Measurements from ENCODE around the gene NFIA. TPM values are rescaled to one million over a fixed set of nuclear protein-coding genes. Genes with fewer than 3 reads are reported as not detected.
A peak's percentile ranks its signal among the peaks of the same experiment; 100 is the strongest.
"Not testable (repeated sequence)": the region's sequence is repeated elsewhere in the genome, so short reads cannot be mapped to it uniquely, and the experiment has no call there.

The NFIA gene
- total RNA-seq, 4 donors from 2014 or later = 27.9 to 79.9 (median 36.7) TPM

- TF ChIP-seq POLR2A (IDR thresholded peaks at IDR 0.05) = no peak
- TF ChIP-seq, protein P1, sequence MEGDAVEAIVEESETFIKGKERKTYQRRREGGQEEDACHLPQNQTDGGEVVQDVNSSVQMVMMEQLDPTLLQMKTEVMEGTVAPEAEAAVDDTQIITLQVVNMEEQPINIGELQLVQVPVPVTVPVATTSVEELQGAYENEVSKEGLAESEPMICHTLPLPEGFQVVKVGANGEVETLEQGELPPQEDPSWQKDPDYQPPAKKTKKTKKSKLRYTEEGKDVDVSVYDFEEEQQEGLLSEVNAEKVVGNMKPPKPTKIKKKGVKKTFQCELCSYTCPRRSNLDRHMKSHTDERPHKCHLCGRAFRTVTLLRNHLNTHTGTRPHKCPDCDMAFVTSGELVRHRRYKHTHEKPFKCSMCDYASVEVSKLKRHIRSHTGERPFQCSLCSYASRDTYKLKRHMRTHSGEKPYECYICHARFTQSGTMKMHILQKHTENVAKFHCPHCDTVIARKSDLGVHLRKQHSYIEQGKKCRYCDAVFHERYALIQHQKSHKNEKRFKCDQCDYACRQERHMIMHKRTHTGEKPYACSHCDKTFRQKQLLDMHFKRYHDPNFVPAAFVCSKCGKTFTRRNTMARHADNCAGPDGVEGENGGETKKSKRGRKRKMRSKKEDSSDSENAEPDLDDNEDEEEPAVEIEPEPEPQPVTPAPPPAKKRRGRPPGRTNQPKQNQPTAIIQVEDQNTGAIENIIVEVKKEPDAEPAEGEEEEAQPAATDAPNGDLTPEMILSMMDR (IDR thresholded peaks at IDR 0.05) = no peak
- H3K4me1 ChIP-seq = peaks cover 0 to 29% (median 0%) of the 10 kb centered on the region in 3 donors
- H3K9me3 ChIP-seq = no peaks in the 10 kb centered on the region
- H3K27ac ChIP-seq = peak overlapping the region; percentile 12 to 68 (median 43)
- 70 to 77% methylated on average over 6 to 7 of the region's 7 CpGs for WGBS, 2 donors
- no peak for DNase-seq
- peaks cover 0 to 6% (median 0%) of the 10 kb centered on the region in 3 donors for H3K36me3 ChIP-seq
- intact Hi-C loops (cut with DNase I) = no loop called here
- H3K27me3 ChIP-seq = no peaks in the 10 kb centered on the region
- H3K4me3 ChIP-seq = peak overlapping the region in 1 of 4 donors; percentile 7
These were observed 194.8 kb downstream of the NFIA start for GRCh38 chr1:61277121-61277690.

DNA sequence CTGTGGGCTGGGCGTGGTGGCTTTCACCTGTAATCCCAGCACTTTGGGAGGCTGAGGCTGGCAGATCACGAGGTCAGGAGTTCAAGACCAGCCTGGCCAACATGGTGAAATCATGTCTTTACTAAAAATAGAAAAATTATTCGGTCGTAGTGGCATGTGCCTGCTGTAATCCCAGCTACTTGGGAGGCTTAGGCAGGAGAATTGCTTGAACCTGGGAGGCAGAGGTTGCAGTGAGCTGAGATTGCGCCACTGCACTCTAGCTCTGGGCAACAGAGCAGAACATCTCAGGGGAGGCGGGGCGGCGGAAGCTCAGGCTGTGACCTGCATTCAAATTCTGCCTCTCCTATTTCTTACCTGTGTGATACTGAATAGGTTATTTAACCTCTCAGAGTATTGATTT, 196.1 kb downstream of the NFIA start:
- peak overlapping the region in 3 of 4 donors; percentile 12 to 73 (median 68) for H3K27ac ChIP-seq
- not testable (repeated sequence) for H3K9me3 ChIP-seq
- WGBS, 2 donors = 84 to 86% methylated on average over 8 of the region's 8 CpGs

GRCh38 chr1:61278966-61279365, 196.6 kb downstream of the NFIA start:
- no peak for DNase-seq
- peaks cover 0 to 20% (median 0%) of the 10 kb centered on the region in 3 donors for H3K4me1 ChIP-seq
- 47 to 79% methylated on average over 1 of the region's 1 CpG for WGBS, 2 donors
- no peaks in the 10 kb centered on the region for H3K27me3 ChIP-seq
- intact Hi-C loops (cut with DNase I) = no loop called here
- no peaks in the 10 kb centered on the region for H3K9me3 ChIP-seq
- peak overlapping the region in 3 of 4 donors; percentile 13 to 73 (median 68) for H3K27ac ChIP-seq
- peaks cover 0 to 6% (median 0%) of the 10 kb centered on the region in 3 donors for H3K36me3 ChIP-seq
- no peak for TF ChIP-seq POLR2A (IDR thresholded peaks at IDR 0.05)
- TF ChIP-seq, protein P1 (IDR thresholded peaks at IDR 0.05) = no peak
- no peak overlapping the region for H3K4me3 ChIP-seq

More for the DNA sequence above, 196.1 kb downstream of the NFIA start:
- intact Hi-C loops (cut with DNase I); H3K36me3 ChIP-seq; DNase-seq; H3K4me3 ChIP-seq; H3K27me3 ChIP-seq: not testable (repeated sequence)
- H3K4me1 ChIP-seq = peaks cover 0 to 21% (median 0%) of the 10 kb centered on the region in 3 donors

GRCh38 chr1:61279570-61279969, 197.2 kb downstream of the NFIA start:
- H3K36me3 ChIP-seq = peaks cover 0 to 6% (median 0%) of the 10 kb centered on the region in 3 donors
- peaks cover 0 to 24% (median 0%) of the 10 kb centered on the region in 3 donors for H3K4me1 ChIP-seq
- 61 to 80% methylated on average over 4 of the region's 4 CpGs for WGBS, 2 donors
- H3K27ac ChIP-seq = peak overlapping the region in 3 of 4 donors; percentile 13 to 68 (median 56)
- no peak for DNase-seq
- H3K4me3 ChIP-seq = no peak overlapping the region
- no peaks in the 10 kb centered on the region for H3K27me3 ChIP-seq
- intact Hi-C loops (cut with DNase I) = no loop called here
- no peaks in the 10 kb centered on the region for H3K9me3 ChIP-seq
- TF ChIP-seq, protein P1 (IDR thresholded peaks at IDR 0.05) = no peak
- no peak for TF ChIP-seq POLR2A (IDR thresholded peaks at IDR 0.05)

GRCh38 chr1:61280452-61280851, 198.1 kb downstream of the NFIA start:
- intact Hi-C loops (cut with DNase I) = no loop called here
- no peak for DNase-seq
- peaks cover 0 to 6% (median 0%) of the 10 kb centered on the region in 3 donors for H3K36me3 ChIP-seq
- peaks cover 0 to 33% (median 8%) of the 10 kb centered on the region in 3 donors for H3K4me1 ChIP-seq
- no peaks in the 10 kb centered on the region for H3K27me3 ChIP-seq
- H3K9me3 ChIP-seq = no peaks in the 10 kb centered on the region
- TF ChIP-seq POLR2A (IDR thresholded peaks at IDR 0.05) = no peak
- TF ChIP-seq, protein P1 (IDR thresholded peaks at IDR 0.05) = no peak
- H3K27ac ChIP-seq = peak overlapping the region in 1 of 4 donors; percentile 56
- WGBS, 2 donors = 76 to 87% methylated on average over 5 of the region's 5 CpGs
- no peak overlapping the region for H3K4me3 ChIP-seq

All from esophagus squamous epithelium (tissue), 5 donors.